Activated gamma-delta T cell treated with Interleukin-2 at 50 U/mL for 16 hours (primary cell): ENCODE results near the gene NCKAP5L.
"Not testable (repeated sequence)": the region's sequence is repeated elsewhere in the genome, so short reads cannot be mapped to it uniquely, and the experiment has no call there.

Source experiments
- DNase-seq: peaks from one replicate; pipeline ENCODE4 v3.0.0-alpha.2; 2020

NCKAP5L gene

DNA sequence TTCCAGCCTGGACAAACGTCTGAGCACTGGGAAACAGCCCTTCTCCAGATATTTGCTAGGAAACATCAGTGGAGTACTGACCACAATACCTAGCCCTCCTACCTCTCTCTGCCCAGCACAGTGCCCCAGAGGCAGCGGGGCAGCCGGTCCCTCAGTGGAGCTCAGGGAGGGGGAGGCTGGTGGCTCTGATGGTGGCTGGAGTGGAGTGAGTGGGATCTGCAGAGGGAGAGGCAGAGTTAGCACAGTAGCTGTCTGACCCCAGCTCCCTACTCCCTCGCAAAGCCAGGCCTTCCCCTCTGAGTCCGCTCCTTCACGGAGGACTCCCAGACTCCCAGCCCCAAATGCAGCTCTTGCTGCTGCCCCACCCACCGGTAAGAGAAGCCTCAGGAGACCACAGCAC, 30.0 kb downstream of the NCKAP5L start:
- DNase-seq: no peak

- no peak for DNase-seq
Measured at GRCh38 chr12:49797449-49797776, 30.8 kb downstream of the NCKAP5L start.

- no peak for DNase-seq
Measured at GRCh38 chr12:49796606-49797448, 31.4 kb downstream of the NCKAP5L start.

DNA sequence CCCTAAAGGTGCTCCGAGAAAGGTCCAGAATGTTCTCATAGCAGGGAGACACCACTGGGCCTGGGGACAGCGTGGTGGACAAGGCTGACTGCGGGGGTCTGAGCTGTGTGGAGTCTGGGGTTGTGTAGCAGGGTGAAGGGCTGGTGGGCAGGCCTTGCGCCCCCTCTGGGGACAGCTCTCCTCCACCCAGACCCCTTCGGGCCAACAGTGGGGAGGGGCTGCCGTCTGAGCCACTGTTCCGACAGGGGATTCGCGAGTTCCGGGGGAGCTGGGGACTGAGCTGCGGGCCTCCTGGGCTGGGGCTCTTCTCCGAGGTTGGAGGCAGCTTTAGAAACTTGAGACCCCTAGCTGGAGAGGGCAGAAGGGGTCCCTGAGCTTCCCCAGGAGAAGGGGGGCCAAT, 32.1 kb downstream of the NCKAP5L start:
- no peak for DNase-seq

DNA sequence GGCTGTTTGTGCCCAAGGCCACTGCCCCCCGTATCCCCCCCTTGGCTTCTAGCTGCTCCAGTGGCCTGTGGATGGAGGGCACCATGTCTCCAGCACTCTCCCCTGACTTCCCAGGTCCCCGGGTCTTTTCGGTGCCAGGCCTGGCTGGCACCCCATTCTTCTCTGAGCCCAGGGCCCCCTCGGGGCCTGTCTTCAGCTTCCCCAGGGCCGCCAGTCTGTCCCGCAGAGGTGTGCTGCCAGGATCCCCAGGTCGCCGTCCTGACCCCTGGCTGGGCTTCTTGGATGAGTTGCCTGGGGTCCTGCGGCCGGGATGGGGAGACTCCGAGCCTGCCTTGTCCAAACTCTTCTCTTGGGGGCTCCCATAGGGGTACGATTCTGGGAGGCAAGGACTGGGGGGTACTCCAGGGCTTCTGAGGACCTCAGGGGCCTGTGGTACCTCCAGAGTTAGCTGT, 32.5 kb downstream of the NCKAP5L start:
- no peak for DNase-seq

DNA sequence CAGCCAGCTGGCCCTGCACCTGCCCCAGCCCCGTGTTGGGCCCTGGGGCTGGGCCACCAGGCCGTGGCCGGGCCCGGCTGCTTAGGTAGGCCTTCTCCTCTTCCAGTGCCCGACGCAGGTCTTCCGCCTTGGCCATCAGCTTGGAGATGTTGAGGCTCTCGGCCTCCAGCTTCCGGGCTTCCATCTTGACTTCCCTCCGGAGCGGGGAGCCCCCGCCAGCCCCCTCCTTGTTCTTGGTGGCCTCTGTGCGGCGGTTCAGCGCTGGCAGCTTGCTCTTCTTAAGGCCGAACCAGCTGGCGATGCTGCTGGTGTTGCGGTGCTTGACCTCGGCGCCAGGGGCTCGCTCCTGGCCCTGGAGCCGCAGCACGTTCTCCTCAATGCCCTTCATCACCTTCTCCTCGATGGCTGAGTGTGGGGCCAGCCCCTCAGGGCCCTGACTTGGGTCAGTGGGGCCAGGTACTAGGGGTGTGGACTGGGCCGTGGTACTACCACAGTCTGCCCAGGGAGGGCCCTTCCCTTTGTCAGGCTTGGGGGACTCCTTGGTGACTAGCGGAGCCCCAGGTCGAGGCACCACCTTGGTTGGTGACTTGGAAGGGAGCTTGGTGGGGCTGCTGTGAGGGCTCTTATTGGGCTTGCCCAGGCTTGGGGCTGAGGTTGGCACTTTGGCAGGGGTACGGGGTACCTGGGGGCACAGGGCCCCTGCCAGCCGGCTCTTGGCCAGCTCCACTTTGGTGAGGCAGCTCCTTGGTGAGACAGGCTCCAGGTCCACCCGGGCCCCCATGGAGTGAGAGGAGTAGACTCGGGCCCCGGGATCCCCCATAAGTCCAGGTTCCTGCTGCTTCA, 33.2 kb downstream of the NCKAP5L start:
- DNase-seq: no peak

- DNase-seq: no peak
Measured at GRCh38 chr12:49794021-49794420, 34.2 kb downstream of the NCKAP5L start.

GRCh38 chr12:49793620-49794019, 34.6 kb downstream of the NCKAP5L start:
- no peak for DNase-seq

DNA sequence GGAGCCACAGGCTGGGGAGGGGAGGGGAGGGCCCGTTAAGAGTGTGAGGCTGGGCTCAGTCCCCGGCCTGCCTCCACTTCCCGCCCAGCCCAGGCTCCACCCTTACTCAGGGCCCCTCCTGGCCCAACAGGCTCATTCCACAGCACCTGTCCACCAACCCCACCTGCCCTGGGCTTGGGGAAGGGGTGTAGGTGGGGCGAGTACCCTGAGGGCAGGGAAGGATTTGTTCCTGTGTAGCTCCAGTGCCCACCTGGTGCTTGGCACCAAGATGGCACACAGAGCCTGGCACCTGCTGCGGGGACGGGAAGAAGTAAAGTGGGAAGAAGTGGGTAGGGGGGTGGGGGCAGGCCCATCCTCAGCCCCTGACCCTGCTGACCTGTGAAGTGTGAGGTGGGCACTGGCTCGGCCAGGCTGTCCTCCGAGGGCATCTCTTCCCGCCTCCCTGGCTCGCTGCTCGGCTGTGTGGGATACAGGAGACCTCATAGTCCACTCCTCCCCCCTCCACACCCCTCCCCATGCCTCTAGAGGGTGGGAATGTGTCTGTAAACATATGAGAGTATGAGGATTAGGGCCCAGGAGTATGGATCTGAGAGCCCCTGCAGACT, 35.1 kb downstream of the NCKAP5L start:
- no peak for DNase-seq

DNA sequence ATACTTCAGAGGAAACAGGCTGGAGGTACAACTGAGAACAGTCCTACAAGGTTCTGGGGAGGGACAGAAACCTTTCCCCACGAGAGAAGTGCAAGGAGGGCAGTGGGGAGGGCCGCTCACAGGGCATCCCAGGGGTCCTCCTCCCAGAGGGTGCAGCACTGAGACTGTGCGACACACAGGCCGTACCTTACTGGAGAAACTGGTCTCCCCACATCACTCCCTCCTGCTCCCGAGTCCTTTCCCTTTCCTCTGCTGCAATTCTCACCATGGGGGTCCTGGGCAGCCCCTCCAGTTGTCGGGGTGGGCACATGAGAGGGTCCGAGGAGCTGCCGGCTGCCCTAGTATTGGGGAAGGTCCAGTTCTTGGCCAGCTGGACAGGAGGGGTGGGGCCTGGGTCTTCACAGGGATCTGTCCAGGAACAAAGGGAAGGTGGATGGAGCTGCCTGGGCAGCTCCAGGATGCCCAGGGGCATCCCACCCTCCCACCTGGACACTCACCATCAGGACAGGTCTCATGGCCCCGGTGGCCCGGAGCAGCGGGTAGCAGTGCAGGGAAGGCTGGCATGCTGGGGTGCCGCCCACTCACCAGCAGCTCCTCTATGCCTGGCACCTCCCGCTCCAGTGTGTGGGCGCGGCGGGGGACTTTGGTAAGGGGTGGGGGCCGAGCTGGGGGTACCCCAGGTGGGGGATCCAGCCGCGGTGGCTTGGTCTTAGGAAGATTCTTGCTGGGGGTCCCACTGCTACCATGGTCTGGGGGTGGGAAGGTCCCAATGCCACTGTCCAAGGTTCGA, 35.8 kb downstream of the NCKAP5L start:
- DNase-seq: no peak

- no peak for DNase-seq
Measured at GRCh38 chr12:49791700-49792099, 36.5 kb downstream of the NCKAP5L start.

- DNase-seq: no peak
Measured at GRCh38 chr12:49790741-49791555, 37.3 kb downstream of the NCKAP5L start.

- DNase-seq: no peak
Measured at GRCh38 chr12:49789992-49790391, 38.2 kb downstream of the NCKAP5L start.

DNA sequence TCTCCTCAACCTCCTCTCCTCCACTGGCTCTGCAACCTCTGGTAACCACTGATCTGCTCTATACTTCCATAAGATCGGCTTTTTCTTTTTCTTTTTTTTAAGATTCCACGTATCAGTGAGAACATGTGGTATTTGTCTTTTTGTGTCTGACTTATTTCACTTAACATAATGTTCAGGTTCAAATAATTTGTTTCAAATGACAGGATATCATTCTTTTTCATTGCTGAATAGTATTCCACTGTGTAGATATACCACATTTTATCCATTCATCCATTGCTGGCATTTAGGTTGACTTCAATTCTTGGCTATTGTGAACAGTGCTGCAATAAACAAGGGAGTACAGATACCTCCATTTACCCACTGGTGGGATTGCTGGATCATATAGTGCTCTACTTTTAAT, 40.5 kb downstream of the NCKAP5L start:
- no peak for DNase-seq

DNA sequence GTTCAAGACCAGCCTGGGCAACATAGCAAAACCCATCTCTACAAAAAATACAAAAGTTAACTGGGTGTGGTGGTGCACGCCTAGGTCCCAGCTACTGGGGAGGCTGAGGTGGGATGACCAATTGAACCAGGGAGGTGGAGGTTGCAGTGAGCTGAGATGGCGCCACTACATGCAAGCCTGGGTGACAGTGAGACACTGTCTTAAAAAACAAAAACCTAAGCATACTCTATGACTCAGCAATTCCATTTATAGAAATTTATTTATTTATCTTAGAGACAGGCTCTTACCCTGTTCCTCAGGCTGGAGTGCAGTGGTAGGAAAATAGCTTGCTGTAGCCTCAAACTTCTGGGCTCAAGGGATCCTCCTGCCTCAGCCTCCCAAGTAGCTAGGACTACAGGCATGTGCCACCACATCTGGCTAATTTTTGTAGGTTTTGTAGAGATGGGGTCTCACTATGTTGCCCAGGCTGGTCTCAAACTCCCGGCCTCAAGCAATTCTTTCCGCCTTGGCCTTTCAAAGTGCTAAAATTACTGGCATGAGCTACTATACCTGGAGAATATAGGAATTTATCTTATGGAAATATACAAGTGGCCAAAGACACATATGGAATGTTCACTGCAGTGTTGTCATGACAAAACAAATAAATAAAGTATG, 43.3 kb downstream of the NCKAP5L start:
- DNase-seq: no peak

GRCh38 chr12:49783917-49784676, 44.1 kb downstream of the NCKAP5L start:
- DNase-seq: no peak

- DNase-seq: not testable (repeated sequence)
Measured at GRCh38 chr12:49780914-49781313, 47.3 kb downstream of the NCKAP5L start.

GRCh38 chr12:49779581-49779980, 48.6 kb downstream of the NCKAP5L start:
- DNase-seq: no peak

- DNase-seq: peak; percentile 78
Measured at GRCh38 chr12:49777800-49778748, 50.1 kb downstream of the NCKAP5L start.
